Sigmoid colon (tissue), 7 donors: ENCODE data around the gene PRSS27. TPM values are rescaled to one million over a fixed set of nuclear protein-coding genes. Genes with fewer than 3 reads are reported as not detected.
"Not testable (repeated sequence)": the region's sequence is repeated elsewhere in the genome, so short reads cannot be mapped to it uniquely, and the experiment has no call there.

Experiments
- DNase-seq: peaks from one replicate; pipeline ENCODE4 v3.0.0-alpha.2; 2019
- H3K27ac ChIP-seq, 4 donors: fragments of 200-600 bp; sonication (generic); one replicate each; pipeline ENCODE4 v1.5.1; 2016 to 2019; ENCODE audit warnings: mild to moderate bottlenecking in 1 of 4
- H3K27me3 ChIP-seq, 3 donors: fragments of 200-600 bp; sonication (generic); one replicate each; pipeline ENCODE4 v1.5.1; 2019; ENCODE audit warnings: mild to moderate bottlenecking in 1 of 3
- H3K36me3 ChIP-seq, 4 donors: fragments of 200-600 bp; sonication (generic); one replicate each; pipeline ENCODE4 v1.5.1; 2016 to 2019
- H3K4me1 ChIP-seq, 4 donors: fragments of 200-600 bp; sonication (generic); one replicate each; pipeline ENCODE4 v1.5.1; 2017 to 2019
- H3K4me3 ChIP-seq, 4 donors: fragments of 200-600 bp; sonication (generic); one replicate each; pipeline ENCODE4 v1.5.1; 2017 to 2019; ENCODE audit warnings: mild to moderate bottlenecking in 2 of 4, moderate library complexity in 1 of 4
- H3K9me3 ChIP-seq, 4 donors: fragments of 200-600 bp in 3 of 4; sonication (generic) in 3 of 4; one replicate each; pipeline versions ENCODE4 v1.5.1 to v1.6.1; 2013 to 2019
- EP300 ChIP-seq, 4 donors: sonication (generic); formaldehyde crosslinking; IDR thresholded peaks; one replicate each; pipeline ENCODE4 v1.6.1; 2017; ENCODE audit warnings: antibody characterized with exemption in 4 of 4
- POLR2A ChIP-seq, 2 donors: fragments of 450-650 bp; IDR thresholded peaks; one replicate each; pipeline ENCODE4 v1.6.1; 2016; ENCODE audit warnings: antibody characterized with exemption in 2 of 2, mild to moderate bottlenecking in 2 of 2, moderate library complexity in 2 of 2
- POLR2AphosphoS5 ChIP-seq, 4 donors: sonication (generic); formaldehyde crosslinking; IDR thresholded peaks; one replicate each; pipeline ENCODE4 v1.6.1; 2017; ENCODE audit warnings: antibody characterized with exemption in 4 of 4
- WGBS, 2 donors: extraction: QIAGEN DNeasy Blood & Tissue Kit; methylation state at CpG; one replicate each; pipeline ENCODE4 v1.1.7; 2013; 5-methylcytosine and 5-hydroxymethylcytosine counted together
- intact Hi-C: fragments of 100-400 bp; cut with DNase I; formaldehyde crosslinking; loops from one replicate; pipeline ENCODE4 v1.15.1; 2023
- polyA plus RNA-seq, 3 donors: library from polyadenylated mRNA; stranded (reverse); fragments of 200-250 nt; gene quantifications; one replicate each; pipeline ENCODE4 v1.2.3, GENCODE V29; 2013
- total RNA-seq, 4 donors: library from RNA; depleted of rRNA; stranded (reverse); fragments of >200 nt; gene quantifications; one replicate each; pipeline ENCODE4 v1.1.0, GENCODE V29; 2016
- TF ChIP-seq, protein P1 (sequence below), 4 experiments: fragments of 450-650 bp in 3 of 4; fragments of 200-600 bp in 1 of 4; IDR thresholded peaks; one replicate each; pipeline ENCODE4 v1.5.1; 2016 to 2019; ENCODE audit warnings: antibody characterized with exemption in 4 of 4, mild to moderate bottlenecking in 3 of 4, moderate library complexity in 2 of 4
- donor health status: healthy with polysubstance abuse.
- donor health status: Bipolar disorder and iron deficiency.
- donor health status: healthy.

PRSS27 gene
- total and polyA plus RNA-seq, 7 donors, result 0.60 to 5.0 (median 1.4) TPM; not detected in 1

GRCh38 chr16:2678206-2678965 lies 41.6 kb downstream of the PRSS27 start:
- not testable (repeated sequence) for H3K9me3 ChIP-seq

GRCh38 chr16:2676937-2677336 lies 43.1 kb downstream of the PRSS27 start:
- H3K36me3 ChIP-seq, H3K4me3 ChIP-seq, H3K9me3 ChIP-seq, H3K27me3 ChIP-seq, H3K27ac ChIP-seq, DNase-seq, intact Hi-C loops: not testable (repeated sequence)
- WGBS, 2 donors, result 93 to 96% methylated on average over 3 of the region's 3 CpGs
- H3K4me1 ChIP-seq, result peaks cover 4 to 25% (median 16%) of the 10 kb centered on the region in 4 donors

More at GRCh38 chr16:2678206-2678965, 41.6 kb downstream of the PRSS27 start:
- H3K4me3 ChIP-seq, intact Hi-C loops, H3K27me3 ChIP-seq, H3K36me3 ChIP-seq, H3K27ac ChIP-seq: not testable (repeated sequence)
- 92 to 93% methylated on average over 17 of the region's 23 CpGs for WGBS, 2 donors
- H3K4me1 ChIP-seq, result peaks cover 4 to 25% (median 14%) of the 10 kb centered on the region in 4 donors
- peak; percentile 26 for DNase-seq

DNA sequence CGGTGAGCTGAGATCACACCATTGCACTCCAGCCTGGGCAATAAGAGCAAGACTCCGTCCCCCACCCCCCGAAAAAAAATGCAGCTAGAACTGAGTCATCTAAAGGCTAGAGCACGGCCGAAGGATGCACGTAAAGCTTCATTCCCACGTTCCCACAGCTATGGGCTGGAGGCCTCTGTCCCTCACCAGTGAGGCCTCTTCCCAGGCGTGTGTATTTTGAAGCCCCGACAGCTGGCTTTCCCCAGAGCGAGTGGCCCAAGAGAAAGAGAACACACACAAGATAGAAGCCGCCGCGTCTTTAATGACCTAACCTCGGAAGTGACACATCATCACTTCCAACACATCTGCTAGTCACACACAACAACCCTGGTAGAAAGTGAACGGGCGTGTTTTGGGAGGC lies 44.3 kb downstream of the PRSS27 start:
- intact Hi-C loops, result no loop called here
- H3K27ac ChIP-seq, result no peak overlapping the region
- DNase-seq, result peak; percentile 58
- TF ChIP-seq POLR2AphosphoS5 (IDR thresholded peaks at IDR 0.05) (no peak), EP300 (IDR thresholded peaks at IDR 0.05) (no peak), POLR2A (IDR thresholded peaks at IDR 0.05) (no peak)
- TF ChIP-seq, protein P1, sequence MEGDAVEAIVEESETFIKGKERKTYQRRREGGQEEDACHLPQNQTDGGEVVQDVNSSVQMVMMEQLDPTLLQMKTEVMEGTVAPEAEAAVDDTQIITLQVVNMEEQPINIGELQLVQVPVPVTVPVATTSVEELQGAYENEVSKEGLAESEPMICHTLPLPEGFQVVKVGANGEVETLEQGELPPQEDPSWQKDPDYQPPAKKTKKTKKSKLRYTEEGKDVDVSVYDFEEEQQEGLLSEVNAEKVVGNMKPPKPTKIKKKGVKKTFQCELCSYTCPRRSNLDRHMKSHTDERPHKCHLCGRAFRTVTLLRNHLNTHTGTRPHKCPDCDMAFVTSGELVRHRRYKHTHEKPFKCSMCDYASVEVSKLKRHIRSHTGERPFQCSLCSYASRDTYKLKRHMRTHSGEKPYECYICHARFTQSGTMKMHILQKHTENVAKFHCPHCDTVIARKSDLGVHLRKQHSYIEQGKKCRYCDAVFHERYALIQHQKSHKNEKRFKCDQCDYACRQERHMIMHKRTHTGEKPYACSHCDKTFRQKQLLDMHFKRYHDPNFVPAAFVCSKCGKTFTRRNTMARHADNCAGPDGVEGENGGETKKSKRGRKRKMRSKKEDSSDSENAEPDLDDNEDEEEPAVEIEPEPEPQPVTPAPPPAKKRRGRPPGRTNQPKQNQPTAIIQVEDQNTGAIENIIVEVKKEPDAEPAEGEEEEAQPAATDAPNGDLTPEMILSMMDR (IDR thresholded peaks at IDR 0.05), result no peak
- no peak overlapping the region for H3K4me3 ChIP-seq
- peaks cover 0 to 3% (median 1%) of the 10 kb centered on the region in 4 donors for H3K36me3 ChIP-seq
- peaks cover 4 to 25% (median 12%) of the 10 kb centered on the region in 4 donors for H3K4me1 ChIP-seq
- WGBS, 2 donors, result 88 to 89% methylated on average over 16 of the region's 16 CpGs
- H3K27me3 ChIP-seq, result no peaks in the 10 kb centered on the region
- no peaks in the 10 kb centered on the region for H3K9me3 ChIP-seq

DNA sequence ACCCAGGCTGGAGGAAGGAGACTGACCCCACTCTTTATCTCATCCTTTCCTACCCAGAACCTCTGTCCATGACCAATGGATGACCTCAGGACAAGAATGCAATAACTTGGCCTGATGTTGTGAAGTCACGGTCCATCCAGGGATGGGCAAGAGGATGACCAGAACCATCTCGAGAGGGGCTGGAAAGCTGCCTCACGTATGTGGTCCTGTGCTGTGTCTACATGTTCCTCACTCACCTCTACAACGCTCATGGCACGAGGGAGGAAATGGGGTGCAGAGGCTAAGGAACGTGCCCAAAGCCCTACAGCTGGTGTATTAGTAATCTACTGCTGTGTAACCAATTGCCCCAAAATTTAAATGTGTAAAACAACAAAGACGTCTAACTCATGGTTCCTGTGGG lies 45.0 kb downstream of the PRSS27 start:
- peak; percentile 56 for DNase-seq
- WGBS, 2 donors, result 89 to 90% methylated on average over 7 of the region's 7 CpGs
- intact Hi-C loops, result no loop called here

GRCh38 chr16:2673066-2673999 lies 46.7 kb downstream of the PRSS27 start:
- peak overlapping the region; percentile 53 to 75 (median 58) for H3K4me3 ChIP-seq
- DNase-seq, result peak; percentile 98
- H3K4me1 ChIP-seq, result peaks cover 4 to 32% (median 22%) of the 10 kb centered on the region in 4 donors
- peak; percentile 58 to 84 (median 71) for TF ChIP-seq POLR2AphosphoS5 (IDR thresholded peaks at IDR 0.05)
- TF ChIP-seq POLR2A (IDR thresholded peaks at IDR 0.05), result peak in 1 of 2 donors; percentile 25
- TF ChIP-seq EP300 (IDR thresholded peaks at IDR 0.05), result no peak
- H3K27me3 ChIP-seq, result no peaks in the 10 kb centered on the region
- H3K36me3 ChIP-seq, result peaks cover 0 to 15% (median 5%) of the 10 kb centered on the region in 4 donors
- intact Hi-C loops, result no loop called here
- no peaks in the 10 kb centered on the region for H3K9me3 ChIP-seq
- WGBS, 2 donors, result 1% methylated on average over 107 of the region's 107 CpGs
- H3K27ac ChIP-seq, result peak overlapping the region; percentile 80 to 91 (median 87)

More for the DNA sequence above, 45.0 kb downstream of the PRSS27 start:
- Histone ChIP-seq H3K9me3 (no peaks in the 10 kb centered on the region), H3K27ac (peak overlapping the region in 1 of 4 donors; percentile 27), H3K36me3 (peaks cover 0 to 3% (median 1%) of the 10 kb centered on the region in 4 donors), H3K4me1 (peaks cover 4 to 27% (median 15%) of the 10 kb centered on the region in 4 donors), H3K4me3 (no peak overlapping the region), H3K27me3 (no peaks in the 10 kb centered on the region)
- TF ChIP-seq EP300 (IDR thresholded peaks at IDR 0.05), result no peak
- TF ChIP-seq, protein P1 (IDR thresholded peaks at IDR 0.05), result no peak
- no peak for TF ChIP-seq POLR2A (IDR thresholded peaks at IDR 0.05)

GRCh38 chr16:2671741-2672140 lies 48.3 kb downstream of the PRSS27 start:
- H3K4me1 ChIP-seq, result peaks cover 4 to 32% (median 22%) of the 10 kb centered on the region in 4 donors
- 84 to 92% methylated on average over 13 of the region's 13 CpGs for whole genome bisulfite sequencing, 2 donors
- H3K9me3 ChIP-seq, result no peaks in the 10 kb centered on the region
- DNase-seq, result no peak
- peak overlapping the region in 3 of 4 donors; percentile 76 to 91 (median 89) for H3K27ac ChIP-seq
- no peak for TF ChIP-seq POLR2AphosphoS5 (IDR thresholded peaks at IDR 0.05)
- TF ChIP-seq EP300 (IDR thresholded peaks at IDR 0.05), result no peak
- TF ChIP-seq, protein P1 (IDR thresholded peaks at IDR 0.05), result no peak
- TF ChIP-seq POLR2A (IDR thresholded peaks at IDR 0.05), result no peak
- peak overlapping the region in 2 of 4 donors; percentile 62 to 75 for H3K4me3 ChIP-seq
- intact Hi-C loops, result no loop called here
- peaks cover 0 to 17% (median 6%) of the 10 kb centered on the region in 4 donors for H3K36me3 ChIP-seq
- no peaks in the 10 kb centered on the region for H3K27me3 ChIP-seq
